GM21619 (cell line): Measurements from ENCODE around the gene PCNT.

ENCODE experiments used
- ATAC-seq: cut with Tn5 transposase; IDR thresholded peaks from one replicate; pipeline ENCODE4 v1.9.1; 2021; ENCODE audit not compliant: unreplicated experiment

The PCNT gene

DNA sequence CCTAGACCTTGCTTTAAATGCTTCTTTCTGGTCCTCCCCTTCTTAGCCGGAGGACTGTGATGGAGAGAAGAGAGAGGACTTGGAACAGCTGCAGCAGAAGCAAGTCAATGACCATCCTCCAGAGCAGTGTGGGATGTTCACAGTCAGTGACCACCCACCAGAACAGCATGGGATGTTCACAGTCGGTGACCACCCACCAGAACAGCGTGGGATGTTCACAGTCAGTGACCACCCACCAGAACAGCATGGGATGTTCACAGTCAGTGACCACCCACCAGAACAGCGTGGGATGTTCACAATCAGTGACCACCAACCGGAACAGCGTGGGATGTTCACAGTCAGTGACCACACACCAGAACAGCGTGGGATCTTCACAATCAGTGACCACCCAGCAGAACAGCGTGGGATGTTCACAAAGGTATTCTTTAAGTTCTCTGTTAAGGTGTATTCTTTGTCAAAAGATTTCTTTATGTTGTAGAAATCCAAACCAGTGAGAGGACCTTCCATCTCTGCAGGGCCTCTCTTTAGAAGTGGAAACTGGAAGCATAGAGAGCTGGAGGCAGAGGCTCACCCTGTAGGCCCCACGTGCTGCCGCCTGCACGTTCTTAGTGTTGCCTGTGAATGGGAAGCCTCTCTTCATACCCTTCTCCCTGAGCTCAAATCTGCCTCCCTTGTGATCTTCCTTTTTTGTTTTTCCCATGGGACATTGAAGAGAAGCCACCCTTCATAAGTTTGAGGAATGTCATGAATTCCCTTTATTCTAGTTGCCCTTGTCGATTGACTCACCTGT, 10.6 kb downstream of the PCNT start:
- no peak for ATAC-seq

DNA sequence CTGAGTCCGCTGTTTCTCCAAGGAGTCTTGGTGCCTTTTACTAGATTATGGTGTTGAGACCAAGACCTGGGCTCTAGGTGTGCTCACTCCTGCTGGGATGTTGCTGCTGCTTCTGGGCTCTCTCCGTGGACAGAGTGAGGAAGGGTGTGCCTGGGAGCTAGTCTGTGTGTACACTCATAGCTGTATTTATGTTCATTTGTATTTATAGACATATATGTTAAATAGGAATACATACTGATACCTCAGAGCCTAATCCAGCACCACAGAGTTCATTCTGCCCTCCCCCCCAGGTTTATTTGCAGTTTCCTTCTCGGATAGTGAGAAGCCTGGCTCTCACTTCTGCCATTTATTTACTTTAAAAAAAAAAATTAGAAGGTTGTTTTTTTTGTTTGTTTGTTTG, 12.6 kb downstream of the PCNT start:
- no peak for ATAC-seq

DNA sequence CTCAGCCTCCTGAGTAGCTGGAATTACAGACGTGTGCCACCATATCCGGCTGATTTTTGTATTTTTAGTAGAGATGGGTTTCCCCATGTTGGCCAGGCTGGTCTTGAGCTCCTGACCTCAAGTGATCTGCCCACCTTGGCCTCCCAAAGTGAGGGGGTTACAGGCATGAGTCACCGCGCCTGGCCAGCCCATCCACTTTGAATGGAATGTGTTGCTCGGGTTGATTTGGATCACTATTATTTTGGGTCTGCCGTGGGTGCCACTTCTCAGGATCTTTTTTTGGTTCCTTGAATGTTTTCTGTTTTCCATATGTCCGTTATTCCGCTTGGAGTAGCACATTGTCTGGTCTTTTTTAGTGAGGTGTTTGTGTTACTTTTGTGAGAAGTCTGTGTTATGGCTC, 17.0 kb downstream of the PCNT start:
- ATAC-seq, result no peak

DNA sequence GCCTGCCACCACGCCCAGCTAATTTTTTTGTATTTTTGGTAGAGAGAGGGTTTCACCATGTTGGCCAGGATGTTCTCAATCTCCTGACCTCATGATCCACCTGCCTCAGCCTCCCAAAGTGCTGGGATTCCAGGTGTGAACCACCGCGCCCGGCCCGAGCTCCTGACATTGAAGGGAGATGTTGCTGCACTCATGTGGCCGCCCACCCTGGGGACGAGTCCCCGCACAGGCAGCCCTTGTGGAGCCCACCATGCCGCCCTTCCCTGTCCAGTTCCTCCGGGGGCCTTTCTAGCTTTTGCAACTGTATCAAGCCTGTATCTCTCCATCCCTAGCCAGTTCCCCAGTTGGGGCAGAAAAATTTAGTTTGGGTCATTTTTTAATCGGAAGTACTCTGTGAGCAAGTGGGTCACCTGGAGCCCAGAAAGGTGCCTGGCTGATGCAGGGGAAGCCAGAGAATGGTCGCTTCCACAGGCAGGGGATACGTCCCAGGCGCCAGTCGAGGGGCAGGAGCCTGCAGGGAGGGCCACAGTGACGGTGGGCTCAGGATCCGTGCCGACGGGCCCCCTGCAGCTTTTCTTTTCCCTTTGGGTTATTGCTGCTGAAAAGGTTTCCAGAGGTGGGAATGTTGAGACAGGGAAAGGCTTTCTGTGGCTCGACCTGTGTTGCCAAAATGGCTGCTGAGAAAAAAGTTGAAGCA, 20.4 kb downstream of the PCNT start:
- ATAC-seq, result no peak

DNA sequence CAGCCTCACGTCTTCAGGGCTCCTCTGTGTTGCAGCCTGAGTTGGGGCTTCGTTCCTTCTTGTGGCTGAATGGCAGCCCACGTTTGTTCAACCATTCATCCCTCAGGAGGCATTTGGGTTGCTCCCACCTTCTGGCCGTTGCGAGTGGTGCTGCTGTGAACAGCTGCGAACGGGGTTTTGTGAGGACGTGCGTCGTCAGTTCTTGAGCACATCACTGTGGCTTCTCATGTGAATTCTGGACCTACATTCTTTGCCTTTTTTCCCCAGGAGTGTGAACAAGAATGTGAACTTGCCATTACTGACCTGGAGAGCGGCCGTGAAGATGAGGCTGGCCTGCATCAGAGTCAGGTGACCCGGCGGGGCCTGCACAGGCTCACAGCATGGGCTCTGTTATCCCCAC, 21.9 kb downstream of the PCNT start:
- no peak for ATAC-seq

DNA sequence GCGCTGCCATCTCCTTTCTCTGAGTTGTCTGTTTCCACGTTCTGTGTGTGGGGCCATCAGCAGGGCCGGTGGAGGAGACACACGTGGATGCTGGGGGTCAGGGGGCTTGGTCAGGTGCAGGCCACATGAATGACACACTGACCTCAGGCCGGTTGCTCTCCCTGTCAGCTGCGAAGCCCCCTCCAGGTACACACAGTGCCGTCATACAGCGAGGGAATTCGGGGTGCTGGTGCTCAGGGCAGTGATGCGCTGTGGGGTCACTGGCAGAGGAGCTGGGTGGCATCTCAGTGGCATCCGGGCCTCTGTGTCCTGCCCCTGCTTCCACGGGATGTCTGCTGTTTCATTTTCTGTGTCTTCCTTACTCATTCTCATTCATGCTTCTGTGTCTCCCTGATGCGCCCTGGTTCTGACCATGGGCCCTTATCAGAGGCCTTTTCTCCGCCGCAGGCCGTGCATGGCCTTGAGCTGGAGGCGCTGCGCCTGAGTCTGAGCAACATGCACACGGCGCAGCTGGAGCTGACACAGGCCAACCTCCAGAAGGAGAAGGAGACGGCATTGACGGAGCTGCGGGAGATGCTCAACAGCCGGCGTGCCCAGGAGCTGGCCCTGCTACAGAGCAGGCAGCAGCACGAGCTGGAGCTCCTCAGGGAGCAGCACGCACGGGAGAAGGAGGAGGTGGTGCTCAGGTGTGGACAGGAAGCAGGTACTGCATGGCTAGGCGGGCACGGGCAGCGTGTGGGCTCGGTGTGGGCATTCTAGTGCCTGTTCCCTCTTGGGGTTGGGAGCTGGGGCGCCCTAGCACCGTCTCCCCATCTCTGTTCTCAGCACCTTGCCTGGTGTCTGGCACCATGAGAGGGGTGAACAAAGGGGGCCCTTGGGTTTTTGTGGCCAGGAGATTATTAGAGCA, 22.6 kb downstream of the PCNT start:
- ATAC-seq, result no peak

DNA sequence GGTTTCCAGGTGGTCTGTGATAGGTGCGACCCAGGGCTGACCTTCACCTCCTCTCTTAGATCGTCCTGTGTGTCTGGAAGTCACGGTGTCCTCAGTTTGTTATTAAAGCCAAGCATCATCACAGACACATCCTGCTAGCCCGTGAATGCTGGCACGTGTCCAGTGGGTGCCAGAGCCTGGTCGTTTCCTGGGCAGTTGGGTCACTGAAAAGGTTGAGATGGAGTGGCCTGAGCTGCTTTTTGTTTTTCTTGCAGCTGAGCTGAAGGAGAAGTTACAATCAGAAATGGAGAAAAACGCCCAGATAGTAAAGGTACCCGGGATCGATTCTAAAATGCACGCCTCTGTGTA, 23.2 kb downstream of the PCNT start:
- no peak for ATAC-seq

DNA sequence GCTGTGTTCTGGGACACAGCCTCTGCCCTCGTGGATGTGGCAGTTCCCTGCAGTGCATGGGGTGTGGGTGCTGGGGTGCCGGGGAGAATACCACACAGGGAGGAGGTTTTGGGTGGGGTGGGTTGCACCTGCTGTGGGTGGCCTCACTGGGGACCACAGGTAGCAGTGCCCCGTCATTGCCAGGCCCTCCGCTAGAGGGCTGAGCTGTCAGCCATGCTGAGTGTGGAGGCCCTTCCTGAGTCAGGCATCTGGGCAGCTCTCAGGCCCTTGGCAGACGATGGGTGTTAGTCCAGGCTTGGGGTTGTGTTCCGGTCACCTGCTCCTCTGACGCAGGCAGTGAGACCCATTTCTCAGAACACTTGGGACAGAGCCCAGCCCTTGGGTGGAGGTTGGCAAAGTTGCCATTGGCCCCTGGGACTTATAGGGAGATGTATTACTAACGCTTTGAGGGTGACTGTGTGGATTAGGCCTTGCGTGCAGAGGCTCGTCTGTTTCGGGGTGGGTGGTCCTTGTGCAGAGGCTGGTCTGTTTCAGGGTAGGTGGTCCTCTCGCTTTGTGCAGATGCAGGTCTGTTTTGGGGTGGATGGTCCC, 23.9 kb downstream of the PCNT start:
- ATAC-seq, result no peak

DNA sequence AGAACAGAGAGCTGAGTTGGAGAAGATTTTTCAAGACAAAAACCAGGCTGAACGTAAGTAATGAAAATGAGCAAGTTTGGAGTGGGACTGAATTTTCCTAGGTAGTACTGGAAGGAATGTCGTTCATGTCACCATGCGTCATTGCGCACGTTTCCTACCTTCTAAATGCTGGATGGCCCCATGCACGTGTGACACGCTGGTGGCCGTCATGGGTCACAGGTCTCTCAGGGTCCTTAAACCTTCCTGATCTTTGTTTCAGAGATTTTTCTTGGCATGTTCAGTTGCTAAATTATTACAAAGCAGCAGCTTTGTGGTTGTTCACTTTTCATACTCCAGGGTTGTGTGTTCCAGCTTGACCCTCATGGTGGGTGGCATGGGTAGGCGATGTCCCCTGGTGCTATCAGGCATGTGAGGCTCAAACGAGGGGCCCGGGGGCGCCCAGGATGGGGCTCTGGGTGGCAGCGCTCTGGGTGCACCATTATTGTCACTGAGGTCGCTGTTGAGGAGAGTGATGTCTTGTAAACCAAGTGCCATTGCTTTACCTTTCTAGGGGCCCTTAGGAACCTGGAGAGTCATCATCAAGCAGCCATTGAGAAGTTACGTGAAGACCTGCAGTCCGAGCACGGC, 25.3 kb downstream of the PCNT start:
- ATAC-seq, result no peak

DNA sequence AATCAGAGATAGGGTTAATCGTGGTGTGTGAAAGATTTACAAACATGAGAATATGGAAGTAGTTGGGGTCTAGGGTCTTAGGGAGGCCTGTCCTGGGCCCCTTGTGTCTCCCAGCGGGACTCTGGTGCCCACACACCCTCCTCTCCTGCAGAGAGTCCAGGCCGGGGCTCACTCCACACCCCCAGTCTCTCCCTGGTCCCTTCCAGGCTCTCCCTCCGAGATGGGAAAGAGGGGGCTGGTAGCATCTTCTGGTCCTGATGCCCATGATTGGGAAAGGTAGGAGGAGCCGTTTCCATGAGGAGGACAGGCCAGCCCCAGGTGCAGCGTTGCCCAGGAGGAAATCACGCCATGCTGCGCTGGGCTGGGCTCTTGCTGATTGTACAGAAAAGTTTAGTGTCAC, 26.6 kb downstream of the PCNT start:
- ATAC-seq, result no peak

DNA sequence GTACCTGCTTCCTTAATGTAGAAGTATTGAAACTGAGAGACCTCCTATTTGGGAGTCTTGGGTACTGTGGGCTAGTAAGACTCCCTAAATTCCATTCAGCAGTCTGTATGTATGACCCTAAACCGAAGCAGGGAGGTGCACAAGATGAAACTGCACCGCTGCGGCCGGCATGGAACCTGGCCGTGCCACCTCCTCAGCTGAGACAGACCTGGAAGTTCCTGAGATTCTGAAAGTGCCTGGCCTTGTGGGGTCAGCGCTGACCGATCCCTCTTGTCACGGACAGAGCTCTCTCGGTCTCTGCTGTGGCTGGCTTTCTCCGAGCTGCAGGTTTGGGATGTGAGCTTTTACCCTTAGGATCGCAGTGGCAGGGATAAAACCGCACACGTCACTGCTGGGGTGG, 27.0 kb downstream of the PCNT start:
- no peak for ATAC-seq

DNA sequence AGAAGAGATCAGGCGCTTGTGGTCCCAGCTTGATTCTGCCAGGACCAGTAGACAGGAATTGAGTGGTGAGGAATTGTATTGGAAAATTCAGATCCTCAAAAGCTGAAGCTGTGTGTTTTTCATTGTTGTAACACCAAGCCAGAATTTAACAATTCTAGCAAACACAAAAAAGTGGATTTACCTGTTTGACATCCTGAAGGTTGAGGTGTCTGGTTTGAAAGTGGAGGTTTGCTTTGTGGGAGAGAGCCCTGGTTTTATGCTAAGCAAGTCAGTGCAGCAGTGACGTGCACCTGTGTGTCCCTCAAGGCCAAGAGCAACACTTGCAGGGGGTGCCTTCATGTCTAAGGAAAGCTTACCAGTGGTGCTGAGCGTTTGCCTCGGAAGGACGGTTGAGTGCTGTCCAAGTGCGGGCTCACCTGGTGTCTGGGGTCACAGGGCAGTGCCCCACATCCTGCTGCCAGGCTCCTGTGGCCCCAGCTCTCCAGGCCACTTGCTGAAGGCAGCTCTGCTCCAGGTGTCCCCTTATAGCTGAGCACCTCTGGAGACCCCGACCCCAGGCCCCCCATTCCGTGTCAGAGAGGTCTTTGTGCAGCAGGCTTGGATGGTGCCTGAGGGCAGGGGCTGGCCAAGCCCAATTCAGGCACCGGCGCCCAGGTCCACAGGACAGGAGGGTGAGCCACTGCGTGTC, 27.7 kb downstream of the PCNT start:
- no peak for ATAC-seq

DNA sequence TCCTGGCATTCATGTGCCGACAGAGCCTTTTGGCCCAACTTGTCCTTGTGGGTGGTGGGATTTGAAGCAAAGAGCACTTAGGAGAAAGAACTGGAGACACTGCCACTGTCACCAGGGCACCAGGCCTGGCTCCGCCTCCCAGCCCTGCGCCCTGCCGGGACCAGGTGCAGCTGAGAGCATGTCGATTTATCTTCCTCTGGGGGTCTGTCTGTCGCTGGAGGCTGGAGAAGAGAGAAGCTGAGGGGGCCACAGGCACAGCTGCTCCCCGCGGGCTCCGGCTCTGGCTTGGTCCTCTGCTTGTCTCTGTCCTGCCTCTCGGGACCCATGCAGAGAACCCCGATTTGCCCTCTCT, 28.2 kb downstream of the PCNT start:
- ATAC-seq, result no peak

DNA sequence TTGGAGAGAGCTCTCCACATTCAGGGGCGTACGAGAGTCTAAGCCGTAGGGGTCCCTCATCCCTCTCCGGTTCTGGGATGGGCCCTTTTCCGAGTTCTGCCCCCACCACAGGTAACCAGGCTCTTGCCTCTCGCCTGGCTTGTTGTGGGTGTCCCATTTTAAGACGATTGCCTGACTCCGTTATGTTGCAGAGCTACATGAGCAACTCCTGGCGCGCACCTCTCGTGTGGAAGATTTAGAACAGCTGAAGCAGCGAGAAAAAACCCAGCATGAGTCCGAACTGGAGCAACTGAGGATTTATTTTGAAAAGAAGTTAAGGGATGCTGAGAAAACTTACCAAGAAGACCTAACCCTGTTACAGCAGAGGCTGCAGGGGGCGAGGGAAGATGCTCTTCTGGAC, 29.0 kb downstream of the PCNT start:
- no peak for ATAC-seq

DNA sequence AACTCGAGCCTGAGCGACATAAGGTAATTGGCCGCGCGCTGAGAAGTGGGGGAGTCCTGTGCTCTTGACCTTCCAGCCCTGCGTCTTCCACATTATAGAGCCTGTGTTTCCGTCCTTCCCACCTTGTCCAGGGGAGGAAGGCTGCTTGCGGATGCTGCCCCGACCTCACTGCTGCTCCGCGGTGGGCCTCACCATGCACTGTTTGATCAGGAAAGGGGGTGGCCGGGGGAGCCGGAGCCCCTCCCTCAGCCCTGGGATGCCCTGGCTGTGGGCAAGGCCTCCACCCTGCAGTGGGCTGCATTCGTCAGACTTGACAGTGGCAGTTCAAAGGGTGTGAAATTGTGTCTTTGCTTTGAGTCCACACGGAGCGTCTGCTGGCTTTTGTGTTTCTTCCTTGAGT, 30.1 kb downstream of the PCNT start:
- no peak for ATAC-seq

DNA sequence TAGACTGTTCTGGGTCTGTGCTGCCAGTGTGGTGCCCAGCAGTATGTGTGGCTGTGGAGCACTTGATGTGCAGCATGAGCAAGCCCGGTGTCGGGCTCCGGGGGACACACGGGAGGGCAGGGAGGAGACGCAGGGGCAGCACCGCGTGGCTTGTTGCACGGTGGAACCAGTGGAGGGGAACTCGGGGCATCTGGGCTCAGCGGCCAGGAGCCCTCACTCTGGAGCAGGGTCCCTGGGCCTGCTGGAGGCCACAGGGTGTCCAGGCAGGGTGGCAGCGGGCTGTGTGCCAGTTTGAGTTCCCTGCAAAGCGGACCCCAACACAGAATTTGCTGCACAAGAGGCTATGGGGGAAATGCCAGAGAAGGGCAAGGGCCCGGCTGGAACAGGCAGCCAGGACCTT, 30.6 kb downstream of the PCNT start:
- no peak for ATAC-seq

DNA sequence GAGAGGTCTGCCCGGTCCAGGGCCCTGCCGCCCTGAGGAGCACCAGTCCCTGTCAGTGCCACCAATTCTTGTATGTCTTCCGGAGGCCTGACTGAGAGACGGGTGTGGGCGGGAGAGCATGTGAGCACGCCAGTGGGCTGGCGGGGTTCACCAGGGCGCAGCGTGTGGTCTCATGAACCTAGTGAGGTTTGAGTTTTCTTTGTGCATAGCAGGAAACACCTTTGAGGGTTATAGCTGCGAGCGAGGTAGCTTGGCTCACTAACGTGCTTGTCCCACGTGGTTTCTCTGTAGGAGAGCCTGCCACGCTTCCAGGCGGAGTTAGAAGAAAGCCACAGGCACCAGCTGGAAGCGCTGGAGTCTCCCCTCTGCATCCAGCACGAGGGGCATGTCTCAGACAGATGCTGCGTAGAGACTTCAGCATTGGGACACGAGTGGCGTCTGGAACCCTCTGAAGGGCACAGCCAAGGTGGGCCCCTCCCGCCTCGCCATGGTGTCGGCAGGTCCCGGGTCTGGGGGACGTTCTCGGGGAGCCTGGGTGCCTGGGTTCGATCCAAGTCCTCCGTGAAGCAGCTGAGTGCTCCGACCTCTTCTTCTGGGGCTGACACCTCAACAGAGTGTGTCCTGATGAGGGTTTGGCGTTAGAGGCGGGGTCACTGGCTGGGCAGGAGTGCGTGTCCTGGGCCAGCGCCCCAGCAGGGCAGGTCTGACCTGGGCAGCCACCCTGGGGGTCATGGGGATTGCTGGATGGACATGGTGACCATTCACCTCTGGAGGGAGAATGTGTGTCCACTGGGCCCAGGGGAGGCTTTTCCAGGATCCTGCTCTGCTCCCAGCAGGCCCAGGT, 31.4 kb downstream of the PCNT start:
- ATAC-seq, result no peak

DNA sequence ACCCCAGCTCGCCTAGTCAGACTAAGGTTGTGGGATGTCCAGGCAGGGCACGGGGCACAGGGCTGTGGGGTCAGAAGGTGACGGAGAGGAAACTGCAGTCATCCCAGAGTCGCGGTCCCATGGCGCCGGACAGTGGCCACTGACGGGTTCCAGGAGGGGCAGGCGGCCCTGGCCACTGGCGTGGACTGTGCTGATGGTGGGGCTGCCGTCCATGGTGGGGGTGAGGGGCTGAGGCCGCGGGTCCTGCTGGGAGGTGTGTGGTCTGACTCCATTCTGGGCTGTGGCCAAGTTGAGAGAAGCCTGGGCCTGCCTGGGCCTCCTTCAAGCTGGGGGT, 32.0 kb downstream of the PCNT start:
- no peak for ATAC-seq

DNA sequence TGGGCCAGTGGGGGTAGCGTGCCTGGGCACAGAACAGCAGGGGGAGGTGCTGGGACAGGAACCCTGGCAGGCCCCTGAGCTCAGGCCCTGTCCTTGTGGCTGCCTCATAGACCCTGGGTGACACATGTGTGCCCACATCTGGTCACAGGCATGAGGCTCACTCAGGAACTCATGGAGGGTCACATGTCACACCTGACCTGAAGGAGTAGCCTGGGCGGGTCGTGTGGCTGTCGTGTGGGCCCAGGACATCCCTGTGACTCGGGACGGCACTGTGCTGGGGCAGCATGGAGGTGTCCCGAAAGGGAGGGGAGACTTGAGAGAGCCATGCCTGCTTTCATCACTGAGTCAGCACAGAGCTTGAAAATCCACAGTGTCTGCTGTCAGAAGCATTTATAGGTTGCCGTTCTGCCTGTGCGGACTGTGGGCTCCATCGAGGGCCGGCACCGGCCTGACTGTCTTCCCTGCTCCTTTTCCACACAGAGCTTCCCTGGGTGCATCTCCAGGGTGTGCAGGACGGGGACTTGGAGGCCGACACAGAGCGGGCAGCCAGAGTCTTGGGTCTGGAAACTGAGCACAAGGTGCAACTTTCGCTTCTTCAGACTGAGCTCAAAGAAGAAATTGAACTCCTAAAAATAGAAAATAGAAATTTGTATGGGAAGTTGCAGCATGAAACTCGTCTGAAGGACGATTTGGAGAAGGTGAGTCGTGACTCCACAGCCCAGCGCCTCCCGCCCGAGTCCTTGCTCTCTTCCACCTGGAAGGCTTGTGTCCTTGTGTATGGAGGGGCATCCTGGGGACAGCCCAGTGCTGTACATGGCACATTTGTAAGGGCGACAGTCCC, 32.8 kb downstream of the PCNT start:
- ATAC-seq, result no peak
